Panc1 (cell line): ENCODE results near the gene CUL7. TPM values are rescaled to one million over a fixed set of nuclear protein-coding genes. Genes with fewer than 3 reads are reported as not detected.

ENCODE experiments used
- ATAC-seq: fragments of 200-7000 bp; cut with Tn5 transposase; 2 replicates; pipeline ENCODE4 v1.9.1; 2020; ENCODE audit warnings: mild to moderate bottlenecking, moderate library complexity
- BruUV-seq: library from RNA; stranded (reverse); fragments of 400-500 nt; replicated peaks from 2 replicates; lab custom pipeline; 2021; lab: Mats Ljungman, UMichigan
- CTCF ChIA-PET: fragments of 300-600 bp; sonication (Branson Sonifier 250); formaldehyde crosslinking; loops from one replicate; lab custom pipeline; 2022; ENCODE audit warnings: antibody characterized with exemption; lab: Charles Lee
- POLR2A ChIA-PET: fragments of 300-600 bp; sonication (Branson Sonifier 250); formaldehyde crosslinking; loops from one replicate; lab custom pipeline; 2022; ENCODE audit warnings: antibody characterized with exemption; lab: Charles Lee
- DNase-seq: peaks from one replicate; pipeline ENCODE4 v3.0.0-alpha.2; 2010; ENCODE audit warnings: low read depth, low spot score
- H3K27ac ChIP-seq: 2 replicates; pipeline ENCODE4 v1.5.1; 2011; ENCODE audit warnings: mild to moderate bottlenecking, low read length, inconsistent platforms
- H3K27me3 ChIP-seq: fragments of 200-500 bp; sonication (Bioruptor generic); 2 replicates; pipeline ENCODE4 v1.6.0; 2014; ENCODE audit warnings: low read length, inconsistent platforms; ENCODE audit not compliant: control insufficient read depth, insufficient read depth
- H3K36me3 ChIP-seq: fragments of 200-500 bp; sonication (Bioruptor generic); 2 replicates; pipeline ENCODE4 v1.5.1; 2014; ENCODE audit warnings: inconsistent platforms, mild to moderate bottlenecking, low read length, moderate library complexity; ENCODE audit not compliant: control insufficient read depth, insufficient read depth
- H3K4me1 ChIP-seq: 2 replicates; pipeline ENCODE4 v1.5.1; 2011; ENCODE audit warnings: inconsistent platforms, mild to moderate bottlenecking, low read length, moderate library complexity; ENCODE audit not compliant: control insufficient read depth, insufficient read depth
- H3K4me3 ChIP-seq, 2 experiments: 2 replicates each; pipeline ENCODE4 v1.5.1; 2011 to 2012; ENCODE audit warnings: low read depth in 2 of 2, low read length in 2 of 2, mild to moderate bottlenecking in 2 of 2, inconsistent platforms in 1 of 2, moderate library complexity in 1 of 2
- H3K9me3 ChIP-seq: fragments of 200-500 bp; sonication (Bioruptor generic); 2 replicates; pipeline ENCODE4 v1.5.1; 2014; ENCODE audit warnings: low read depth, mild to moderate bottlenecking, inconsistent platforms, low read length, moderate library complexity; ENCODE audit not compliant: control insufficient read depth, insufficient read depth
- POLR2AphosphoS5 ChIP-seq: IDR thresholded peaks from 2 replicates; pipeline ENCODE4 v1.6.1; 2012; ENCODE audit warnings: mild to moderate bottlenecking, low read depth, low read length, moderate library complexity
- SIN3A ChIP-seq: IDR thresholded peaks from 2 replicates; pipeline ENCODE4 v1.6.1; 2012; ENCODE audit warnings: low read depth, mild to moderate bottlenecking, low read length, moderate library complexity, borderline replicate concordance; ENCODE audit not compliant: insufficient read depth
- TCF7L2 ChIP-seq: IDR thresholded peaks from 2 replicates; pipeline ENCODE4 v1.6.1; 2011; ENCODE audit warnings: mild to moderate bottlenecking, low read depth, low read length, inconsistent platforms
- in situ Hi-C: cut with HindIII; loops from 2 replicates; pipeline ENCODE4 v1.10.0; 2016; ENCODE audit warnings: low sequenced_read_pairs, low pct_unique_long_range_greater_than_20kb
- intact Hi-C: fragments of 100-400 bp; cut with micrococcal nuclease; formaldehyde crosslinking; loops from one replicate; pipeline ENCODE4 v1.10.0; 2022; ENCODE audit not compliant: unreplicated experiment
- total RNA-seq: library from RNA; stranded (reverse); gene quantifications from one replicate; pipeline ENCODE4 v1.2.1, GENCODE V29; 2021; ENCODE audit not compliant: unreplicated experiment
- TF ChIP-seq, protein P1 (sequence below), 2 experiments: IDR thresholded peaks; 2 replicates each; pipeline ENCODE4 v1.6.1; 2011 to 2012; ENCODE audit warnings: low read depth in 2 of 2, control low read depth in 1 of 2, low read length in 1 of 2, mild to moderate bottlenecking in 1 of 2, moderate library complexity in 1 of 2; ENCODE audit not compliant: insufficient read depth in 1 of 2
- TF ChIP-seq, protein P2 (sequence below): fragments of 450-650 bp; IDR thresholded peaks from 2 replicates; pipeline ENCODE4 v1.5.1; 2017; ENCODE audit warnings: mild to moderate bottlenecking

CUL7 gene
- total RNA-seq, 1 experiment from 2014 or later, result 32.1 TPM

DNA sequence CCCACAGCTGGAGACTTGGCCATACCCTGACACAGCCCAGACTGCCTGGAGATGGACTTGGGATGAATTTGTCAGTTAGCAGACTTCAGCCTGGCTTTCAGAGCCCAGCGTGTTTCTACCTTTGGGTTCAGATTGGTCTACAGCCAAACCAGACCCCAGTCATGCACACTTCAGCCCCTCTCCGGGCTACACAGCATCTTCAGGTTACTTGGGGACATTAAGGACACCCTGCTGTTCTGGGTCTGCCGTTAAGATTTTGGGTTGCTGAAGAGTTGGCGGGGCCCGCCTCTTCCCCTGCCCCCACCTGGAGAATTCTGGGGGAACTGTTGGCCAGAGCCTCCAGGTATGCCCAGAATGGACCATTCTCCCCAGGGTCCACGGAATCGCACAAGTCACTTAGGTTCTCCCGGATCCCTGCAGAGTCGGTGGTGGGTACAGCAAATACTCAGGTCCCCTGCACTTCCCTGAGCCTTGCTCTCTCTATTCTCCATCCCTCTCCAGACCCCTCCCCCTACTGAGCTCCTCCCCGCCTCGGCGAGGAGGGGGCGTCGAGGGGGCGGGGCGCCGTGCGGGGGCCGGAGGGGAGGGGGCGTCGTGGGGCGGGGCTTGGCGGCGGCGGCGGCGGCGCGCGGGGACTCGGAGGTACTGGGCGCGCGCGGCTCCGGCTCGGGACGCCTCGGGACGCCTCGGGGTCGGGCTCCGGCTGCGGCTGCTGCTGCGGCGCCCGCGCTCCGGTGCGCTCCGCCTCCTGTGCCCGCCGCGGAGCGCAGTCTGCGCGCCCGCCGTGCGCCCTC is 22.2 kb upstream of the CUL7 start, which contains the start of gene PTK7:
Gene PTK7, plus strand, starts transcription at position 645 of the 794 bp plus-strand sequence. CDS start 175 bp downstream, outside the sequence.
- in situ Hi-C loops (no loop called here), intact Hi-C loops (loop anchor here (5.0 kb wide), 1 partner anchor 66 kb away; no protein-coding TSS in a partner anchor)
- peak within 1 kb of the TSS; percentile 90 to 91 for H3K4me3 ChIP-seq
- ATAC-seq, result peak; percentile 86
- no peaks in the 10 kb centered on the region for H3K27me3 ChIP-seq
- H3K9me3 ChIP-seq, result no peaks in the 10 kb centered on the region
- ChIA-PET CTCF (no interaction called here), POLR2A (interaction anchor here (0.5 kb wide), 2 partner anchors 192 to 624 kb away, joined by 3 to 15 read pairs; partner anchors contain the start of gene TRERF1)
- no peak for DNase-seq
- peaks cover 25% of the 10 kb centered on the region for H3K4me1 ChIP-seq
- TF ChIP-seq SIN3A, result no peak; the same call in 1 of the 2 replicates
- TF ChIP-seq, protein P1, sequence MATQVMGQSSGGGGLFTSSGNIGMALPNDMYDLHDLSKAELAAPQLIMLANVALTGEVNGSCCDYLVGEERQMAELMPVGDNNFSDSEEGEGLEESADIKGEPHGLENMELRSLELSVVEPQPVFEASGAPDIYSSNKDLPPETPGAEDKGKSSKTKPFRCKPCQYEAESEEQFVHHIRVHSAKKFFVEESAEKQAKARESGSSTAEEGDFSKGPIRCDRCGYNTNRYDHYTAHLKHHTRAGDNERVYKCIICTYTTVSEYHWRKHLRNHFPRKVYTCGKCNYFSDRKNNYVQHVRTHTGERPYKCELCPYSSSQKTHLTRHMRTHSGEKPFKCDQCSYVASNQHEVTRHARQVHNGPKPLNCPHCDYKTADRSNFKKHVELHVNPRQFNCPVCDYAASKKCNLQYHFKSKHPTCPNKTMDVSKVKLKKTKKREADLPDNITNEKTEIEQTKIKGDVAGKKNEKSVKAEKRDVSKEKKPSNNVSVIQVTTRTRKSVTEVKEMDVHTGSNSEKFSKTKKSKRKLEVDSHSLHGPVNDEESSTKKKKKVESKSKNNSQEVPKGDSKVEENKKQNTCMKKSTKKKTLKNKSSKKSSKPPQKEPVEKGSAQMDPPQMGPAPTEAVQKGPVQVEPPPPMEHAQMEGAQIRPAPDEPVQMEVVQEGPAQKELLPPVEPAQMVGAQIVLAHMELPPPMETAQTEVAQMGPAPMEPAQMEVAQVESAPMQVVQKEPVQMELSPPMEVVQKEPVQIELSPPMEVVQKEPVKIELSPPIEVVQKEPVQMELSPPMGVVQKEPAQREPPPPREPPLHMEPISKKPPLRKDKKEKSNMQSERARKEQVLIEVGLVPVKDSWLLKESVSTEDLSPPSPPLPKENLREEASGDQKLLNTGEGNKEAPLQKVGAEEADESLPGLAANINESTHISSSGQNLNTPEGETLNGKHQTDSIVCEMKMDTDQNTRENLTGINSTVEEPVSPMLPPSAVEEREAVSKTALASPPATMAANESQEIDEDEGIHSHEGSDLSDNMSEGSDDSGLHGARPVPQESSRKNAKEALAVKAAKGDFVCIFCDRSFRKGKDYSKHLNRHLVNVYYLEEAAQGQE (IDR thresholded peaks at IDR 0.05; ENCODE audit: insufficient read depth in 1 of 2, low read depth in 2 of 2, low read length in 1 of 2), result no peak
- TF ChIP-seq, protein P2, sequence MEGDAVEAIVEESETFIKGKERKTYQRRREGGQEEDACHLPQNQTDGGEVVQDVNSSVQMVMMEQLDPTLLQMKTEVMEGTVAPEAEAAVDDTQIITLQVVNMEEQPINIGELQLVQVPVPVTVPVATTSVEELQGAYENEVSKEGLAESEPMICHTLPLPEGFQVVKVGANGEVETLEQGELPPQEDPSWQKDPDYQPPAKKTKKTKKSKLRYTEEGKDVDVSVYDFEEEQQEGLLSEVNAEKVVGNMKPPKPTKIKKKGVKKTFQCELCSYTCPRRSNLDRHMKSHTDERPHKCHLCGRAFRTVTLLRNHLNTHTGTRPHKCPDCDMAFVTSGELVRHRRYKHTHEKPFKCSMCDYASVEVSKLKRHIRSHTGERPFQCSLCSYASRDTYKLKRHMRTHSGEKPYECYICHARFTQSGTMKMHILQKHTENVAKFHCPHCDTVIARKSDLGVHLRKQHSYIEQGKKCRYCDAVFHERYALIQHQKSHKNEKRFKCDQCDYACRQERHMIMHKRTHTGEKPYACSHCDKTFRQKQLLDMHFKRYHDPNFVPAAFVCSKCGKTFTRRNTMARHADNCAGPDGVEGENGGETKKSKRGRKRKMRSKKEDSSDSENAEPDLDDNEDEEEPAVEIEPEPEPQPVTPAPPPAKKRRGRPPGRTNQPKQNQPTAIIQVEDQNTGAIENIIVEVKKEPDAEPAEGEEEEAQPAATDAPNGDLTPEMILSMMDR, result no peak
- no peak for TF ChIP-seq TCF7L2
- TF ChIP-seq POLR2AphosphoS5, result no peak
- H3K36me3 ChIP-seq, result peaks cover 3% of the 10 kb centered on the region; the same call in 1 of the 2 replicates
- BruUV-seq, result no TSS peak
- H3K27ac ChIP-seq, result peak within 1 kb of the TSS; percentile 91

DNA sequence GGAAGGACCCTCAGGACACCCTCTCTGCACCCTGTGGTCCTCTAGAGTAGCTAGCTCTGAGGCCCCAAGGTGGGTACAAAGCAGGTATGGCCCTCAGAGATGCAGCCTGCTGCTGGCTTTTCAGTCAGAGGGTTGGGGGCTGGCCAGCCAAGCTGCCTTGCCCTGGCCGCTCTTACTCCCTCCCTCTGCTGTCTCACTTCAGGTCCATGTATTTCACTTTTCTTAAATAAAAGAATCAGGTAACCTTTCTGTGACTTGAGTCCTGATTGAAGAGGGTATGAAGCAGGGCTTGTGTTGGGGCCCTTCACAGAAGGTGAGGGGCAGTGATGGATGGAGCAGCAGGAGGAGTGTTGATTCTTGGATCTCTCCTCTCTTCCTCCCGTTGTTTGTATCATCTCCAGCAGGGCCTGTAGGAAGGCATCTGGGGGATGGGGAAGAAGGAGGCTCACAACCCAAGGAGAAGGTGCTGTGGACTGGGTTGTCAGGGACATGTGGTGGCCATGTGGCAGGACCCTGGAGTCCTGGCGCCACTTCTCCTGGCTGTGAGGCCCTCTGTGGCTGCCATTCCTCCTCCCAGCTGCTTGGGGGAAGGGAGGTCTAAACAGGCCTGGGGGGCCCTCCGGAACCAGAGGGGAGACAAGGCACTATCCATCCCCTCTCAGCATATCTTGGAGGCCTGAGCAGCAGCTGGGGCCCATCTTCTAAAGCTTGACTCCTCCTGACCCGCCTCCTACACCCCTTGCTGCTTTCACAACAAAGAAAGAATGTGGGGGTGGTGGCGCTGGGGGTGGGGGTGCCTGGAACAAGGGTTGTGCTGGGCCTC is 21.4 kb upstream of the CUL7 start:
- CTCF ChIA-PET, result no interaction called here
- ATAC-seq (no peak), DNase-seq (no peak)
- peaks cover 3% of the 10 kb centered on the region; the same call in 1 of the 2 replicates for H3K36me3 ChIP-seq
- no peak overlapping the region for H3K4me3 ChIP-seq
- H3K27me3 ChIP-seq, result no peaks in the 10 kb centered on the region
- no TSS peak for BruUV-seq
- in situ Hi-C loops (no loop called here), intact Hi-C loops (loop anchor here (5.0 kb wide), 2 partner anchors 52 to 67 kb away; no protein-coding TSS in a partner anchor)
- no peaks in the 10 kb centered on the region for H3K9me3 ChIP-seq
- POLR2A ChIA-PET, result interaction anchor here (0.6 kb wide), 1 partner anchor 294 kb away, joined by 5 read pairs; no protein-coding TSS in a partner anchor
- TF ChIP-seq, protein P2, result no peak
- TF ChIP-seq TCF7L2, result no peak
- TF ChIP-seq, protein P1 (IDR thresholded peaks at IDR 0.05; ENCODE audit: insufficient read depth in 1 of 2, low read depth in 2 of 2, low read length in 1 of 2), result no peak
- no peak for TF ChIP-seq POLR2AphosphoS5
- TF ChIP-seq SIN3A, result no peak
- peaks cover 25% of the 10 kb centered on the region for H3K4me1 ChIP-seq
- peak overlapping the region; percentile 81 for H3K27ac ChIP-seq
